H9 (cell line): Measurements from ENCODE around the gene PSKH1. TPM values are rescaled to one million over a fixed set of nuclear protein-coding genes. Genes with fewer than 3 reads are reported as not detected.

Source experiments
- DNase-seq: peaks from one replicate; pipeline ENCODE4 v3.0.0-alpha.2; 2017
- H2AFZ ChIP-seq: one replicate; pipeline ENCODE4 v1.6.1; 2013; ENCODE audit warnings: mild to moderate bottlenecking, low read length, control low read depth, moderate library complexity
- H2AK5ac ChIP-seq: 2 replicates; pipeline ENCODE4 v1.6.1; 2013; ENCODE audit warnings: low read length, control low read depth, mixed read lengths; ENCODE audit not compliant: insufficient read length
- H2BK120ac ChIP-seq: one replicate; pipeline ENCODE4 v1.6.1; 2013; ENCODE audit warnings: low read depth, mild to moderate bottlenecking, low read length, control low read depth, inconsistent platforms; ENCODE audit not compliant: poor library complexity, severe bottlenecking
- H2BK12ac ChIP-seq: 2 replicates; pipeline ENCODE4 v1.6.1; 2013; ENCODE audit warnings: low read length, control low read depth, mixed read lengths, low read depth; ENCODE audit not compliant: insufficient read length
- H2BK15ac ChIP-seq: 2 replicates; pipeline ENCODE4 v1.6.1; 2013; ENCODE audit warnings: low read depth, low read length, control low read depth
- H2BK20ac ChIP-seq: one replicate; pipeline ENCODE4 v1.6.1; 2013; ENCODE audit warnings: low read depth, mild to moderate bottlenecking, low read length, control low read depth, inconsistent platforms; ENCODE audit not compliant: poor library complexity, severe bottlenecking
- H2BK5ac ChIP-seq: 2 replicates; pipeline ENCODE4 v1.6.1; 2013; ENCODE audit warnings: low read length, control low read depth, mixed read lengths; ENCODE audit not compliant: insufficient read length
- H3K14ac ChIP-seq: 2 replicates; pipeline ENCODE4 v1.6.1; 2013; ENCODE audit warnings: low read length, control low read depth; ENCODE audit not compliant: insufficient read depth
- H3K18ac ChIP-seq: 2 replicates; pipeline ENCODE4 v1.6.1; 2013; ENCODE audit warnings: low read depth, mild to moderate bottlenecking, mixed read lengths, low read length, control low read depth; ENCODE audit not compliant: insufficient read length
- H3K23ac ChIP-seq: 2 replicates; pipeline ENCODE4 v1.6.1; 2013; ENCODE audit warnings: low read length, control low read depth, mixed read lengths, low read depth; ENCODE audit not compliant: insufficient read length
- H3K23me2 ChIP-seq: 2 replicates; pipeline ENCODE4 v1.6.1; 2013; ENCODE audit warnings: low read depth, mild to moderate bottlenecking, mixed read lengths, low read length, control low read depth; ENCODE audit not compliant: insufficient read length, poor library complexity, severe bottlenecking
- H3K27ac ChIP-seq: 2 replicates; pipeline ENCODE4 v1.5.1; 2013; ENCODE audit warnings: low read length, control low read depth, mixed read lengths, low read depth; ENCODE audit not compliant: insufficient read length
- H3K27me3 ChIP-seq: 2 replicates; pipeline ENCODE4 v1.6.1; 2013; ENCODE audit warnings: low read length, control low read depth, inconsistent platforms; ENCODE audit not compliant: insufficient read depth
- H3K4ac ChIP-seq: 2 replicates; pipeline ENCODE4 v1.6.1; 2013; ENCODE audit warnings: low read depth, mild to moderate bottlenecking, control low read depth, inconsistent platforms, low read length, moderate library complexity
- H3K4me1 ChIP-seq: 2 replicates; pipeline ENCODE4 v1.6.1; 2013; ENCODE audit warnings: low read length, control low read depth, inconsistent platforms; ENCODE audit not compliant: insufficient read depth
- H3K4me2 ChIP-seq: 2 replicates; pipeline ENCODE4 v1.6.1; 2013; ENCODE audit warnings: low read length, control low read depth, mixed read lengths; ENCODE audit not compliant: insufficient read length, insufficient read depth
- H3K56ac ChIP-seq: 2 replicates; pipeline ENCODE4 v1.6.1; 2013; ENCODE audit warnings: low read depth, mild to moderate bottlenecking, mixed read lengths, low read length, control low read depth; ENCODE audit not compliant: insufficient read length
- H3K79me1 ChIP-seq: 2 replicates; pipeline ENCODE4 v1.6.1; 2013; ENCODE audit warnings: low read depth, mild to moderate bottlenecking, moderate library complexity, low read length, control low read depth, inconsistent platforms; ENCODE audit not compliant: insufficient read depth, poor library complexity, severe bottlenecking
- H3K79me2 ChIP-seq: 2 replicates; pipeline ENCODE4 v1.6.1; 2013; ENCODE audit warnings: low read length, control low read depth, inconsistent platforms; ENCODE audit not compliant: insufficient read depth
- H3K9ac ChIP-seq: 2 replicates; pipeline ENCODE4 v1.6.1; 2013; ENCODE audit warnings: low read length, control low read depth, mixed read lengths; ENCODE audit not compliant: insufficient read length; ENCODE audit errors: extremely low read depth
- H3K9me3 ChIP-seq: one replicate; pipeline ENCODE4 v1.6.1; 2013; ENCODE audit warnings: low read depth, low read length, inconsistent platforms; ENCODE audit not compliant: control insufficient read depth
- H3T11ph ChIP-seq: one replicate; pipeline ENCODE4 v1.6.1; 2013; ENCODE audit warnings: mild to moderate bottlenecking, low read length, control low read depth, inconsistent platforms
- H4K20me1 ChIP-seq: one replicate; pipeline ENCODE4 v1.6.1; 2013; ENCODE audit not compliant: control insufficient read depth, insufficient read length, insufficient read depth
- H4K5ac ChIP-seq: 2 replicates; pipeline ENCODE4 v1.6.1; 2013; ENCODE audit warnings: low read depth, mild to moderate bottlenecking, mixed read lengths, low read length, control low read depth; ENCODE audit not compliant: insufficient read length
- H4K8ac ChIP-seq: replicated peaks from 2 replicates; pipeline ENCODE4 v1.6.1; 2013; ENCODE audit warnings: low read length, control low read depth, mixed read lengths, low read depth; ENCODE audit not compliant: insufficient read length
- H4K91ac ChIP-seq: 2 replicates; pipeline ENCODE4 v1.6.1; 2013; ENCODE audit warnings: low read depth, mild to moderate bottlenecking, moderate library complexity, mixed read lengths, low read length, control low read depth; ENCODE audit not compliant: insufficient read length
- H3K27ac Mint-ChIP-seq, 3 experiments: 2 replicates in 2 of 3; 3 replicates in 1 of 3; pipeline ENCODE4 v1.8.0; 2020 to 2021; ENCODE audit warnings: mixed read lengths in 3 of 3, mild to moderate bottlenecking in 1 of 3, moderate library complexity in 1 of 3
- H3K27me3 Mint-ChIP-seq: 2 replicates; pipeline ENCODE4 v1.8.0; 2021; ENCODE audit warnings: low read depth, mild to moderate bottlenecking, moderate library complexity, mixed read lengths
- H3K36me3 Mint-ChIP-seq, 3 experiments: 2 replicates in 2 of 3; 3 replicates in 1 of 3; pipeline ENCODE4 v1.8.0; 2020 to 2021; ENCODE audit warnings: low read depth in 3 of 3, mixed read lengths in 3 of 3; ENCODE audit not compliant: insufficient read depth in 1 of 3
- H3K4me1 Mint-ChIP-seq, 2 experiments: 2 replicates each; pipeline ENCODE4 v1.8.0; 2020; ENCODE audit warnings: mixed read lengths in 2 of 2
- H3K4me3 Mint-ChIP-seq, 2 experiments: 2 replicates in 1 of 2; 3 replicates in 1 of 2; pipeline ENCODE4 v1.8.0; 2020 to 2021; ENCODE audit warnings: mild to moderate bottlenecking in 2 of 2, mixed read lengths in 2 of 2, moderate library complexity in 1 of 2
- H3K9me3 Mint-ChIP-seq, 2 experiments: 2 replicates in 1 of 2; 3 replicates in 1 of 2; pipeline ENCODE4 v1.8.0; 2020; ENCODE audit warnings: mild to moderate bottlenecking in 2 of 2, mixed read lengths in 2 of 2, moderate library complexity in 1 of 2
- CTCF ChIP-seq: fragments of 200-600 bp; sonication (generic); conservative IDR thresholded peaks from 3 replicates; pipeline ENCODE4 v1.8.0; 2021; ENCODE audit warnings: antibody characterized with exemption, mild to moderate bottlenecking
- WGBS: extraction: QIAGEN DNeasy Blood & Tissue Kit; methylation state at CpG from one replicate; pipeline ENCODE4 v1.1.7; 2013; ENCODE audit warnings: missing lambda C conversion rate, low lambda C conversion rate, mixed read lengths; ENCODE audit not compliant: insufficient read length; ENCODE audit errors: extremely low coverage; 5-methylcytosine and 5-hydroxymethylcytosine counted together
- total RNA-seq: library from RNA; stranded (reverse); gene quantifications from 2 replicates; pipeline ENCODE4 v1.2.1, GENCODE V29; 2021

The PSKH1 gene
- total RNA-seq, 1 experiment from 2014 or later: 29.1 TPM

- Histone ChIP-seq H3T11ph (no peak overlapping the region), H2BK120ac (no peak overlapping the region), H3K23me2 (no peaks in the 10 kb centered on the region), H3K18ac (no peak overlapping the region), H3K56ac (no peak overlapping the region), H4K91ac (no peak overlapping the region), H3K27ac (no peak overlapping the region), H3K14ac (no peak overlapping the region), H3K27me3 (no peaks in the 10 kb centered on the region), H2AFZ (no peak overlapping the region), H2BK12ac (no peak overlapping the region), H4K5ac (no peak overlapping the region), H3K4me2 (no peak overlapping the region), H3K79me1 (no peaks in the 10 kb centered on the region), H2BK5ac (no peak overlapping the region), H2AK5ac (no peak overlapping the region), H4K8ac (no peak overlapping the region), H2BK15ac (no peak overlapping the region), H3K4ac (no peak overlapping the region), H3K4me1 (no peaks in the 10 kb centered on the region), H2BK20ac (no peak overlapping the region), H3K23ac (no peak overlapping the region), H3K9me3 (no peaks in the 10 kb centered on the region), H3K9ac (no peak overlapping the region), H3K79me2 (no peaks in the 10 kb centered on the region), H4K20me1 (no peaks in the 10 kb centered on the region)
- no peak for DNase-seq
- no peak for TF ChIP-seq CTCF
- H3K27me3 Mint-ChIP-seq: no peaks in the 10 kb centered on the region; the same call in none of the 2 replicates
- H3K27ac Mint-ChIP-seq: peak overlapping the region in 1 of 3 experiments; percentile 29; a peak in 1 of 7 replicates
- peaks cover 13 to 24% of the 10 kb centered on the region in 2 experiments for H3K4me1 Mint-ChIP-seq
- no peak overlapping the region for H3K4me3 Mint-ChIP-seq
- no peaks in the 10 kb centered on the region for H3K9me3 Mint-ChIP-seq
- no CpG with 5 or more reads among the region's 18 CpGs for whole genome bisulfite sequencing
- H3K36me3 Mint-ChIP-seq: peaks cover 29 to 63% (median 63%) of the 10 kb centered on the region in 3 experiments
Observed at GRCh38 chr16:67882374-67883145, 10.5 kb upstream of the PSKH1 start.
